Measurements from ENCODE around the gene CAPZA1. TPM values are rescaled to one million over a fixed set of nuclear protein-coding genes. Genes with fewer than 3 reads are reported as not detected.

Gene CAPZA1
- total RNA-seq, 2 experiments from 2014 or later, result 234 TPM

- no peaks in the 10 kb centered on the region for H3K36me3 ChIP-seq (ENCODE audit: insufficient read depth, low read length)
- H3K79me2 ChIP-seq (ENCODE audit: insufficient read depth, low read depth, low read length), result no peaks in the 10 kb centered on the region
- intact Hi-C loops (cut with micrococcal nuclease; ENCODE audit: unreplicated experiment), result loop anchor here (2.0 kb wide), 1 partner anchor 238 kb away; no protein-coding TSS in a partner anchor
- H2AFZ ChIP-seq (ENCODE audit: low read length), result peak overlapping the region; percentile 51
- H4K20me1 ChIP-seq (ENCODE audit: insufficient read depth, low read length), result no peaks in the 10 kb centered on the region
- DNase-seq (ENCODE audit: low spot score), result no peak
- no peaks in the 10 kb centered on the region for H3K9me2 ChIP-seq (ENCODE audit: insufficient read depth, low read length)
- H3K4me1 ChIP-seq (ENCODE audit: insufficient read depth, low read length, poor library complexity, severe bottlenecking), result peaks cover 57% of the 10 kb centered on the region
- no TSS peak for BruUV-seq (replicated peaks)
- peak overlapping the region; percentile 61 for H3K4me3 ChIP-seq (ENCODE audit: low read depth, low read length, poor library complexity, severe bottlenecking)
- ChIA-PET POLR2A (interaction anchor here (0.6 to 1.6 kb wide), 6 partner anchors 10 to 323 kb away, joined by 3 to 9 read pairs (median 4); partner anchors contain the start of genes PPM1J and ST7L), CTCF (ENCODE audit: unreplicated experiment) (interaction anchor here (0.5 to 1.5 kb wide), 3 partner anchors 10 to 32 kb away, joined by 5 read pairs; partner anchors contain the start of genes MOV10 and PPM1J)
- H3K27ac ChIP-seq (ENCODE audit: low read depth, low read length, poor library complexity, severe bottlenecking), result peak overlapping the region; percentile 51
- peak overlapping the region; percentile 76 for H3K4me2 ChIP-seq (ENCODE audit: low read length)
- no peak for TF ChIP-seq EZH2phosphoT487 (IDR thresholded peaks at IDR 0.05; ENCODE audit: borderline replicate concordance, low read depth, low read length)
- TF ChIP-seq, protein P1, sequence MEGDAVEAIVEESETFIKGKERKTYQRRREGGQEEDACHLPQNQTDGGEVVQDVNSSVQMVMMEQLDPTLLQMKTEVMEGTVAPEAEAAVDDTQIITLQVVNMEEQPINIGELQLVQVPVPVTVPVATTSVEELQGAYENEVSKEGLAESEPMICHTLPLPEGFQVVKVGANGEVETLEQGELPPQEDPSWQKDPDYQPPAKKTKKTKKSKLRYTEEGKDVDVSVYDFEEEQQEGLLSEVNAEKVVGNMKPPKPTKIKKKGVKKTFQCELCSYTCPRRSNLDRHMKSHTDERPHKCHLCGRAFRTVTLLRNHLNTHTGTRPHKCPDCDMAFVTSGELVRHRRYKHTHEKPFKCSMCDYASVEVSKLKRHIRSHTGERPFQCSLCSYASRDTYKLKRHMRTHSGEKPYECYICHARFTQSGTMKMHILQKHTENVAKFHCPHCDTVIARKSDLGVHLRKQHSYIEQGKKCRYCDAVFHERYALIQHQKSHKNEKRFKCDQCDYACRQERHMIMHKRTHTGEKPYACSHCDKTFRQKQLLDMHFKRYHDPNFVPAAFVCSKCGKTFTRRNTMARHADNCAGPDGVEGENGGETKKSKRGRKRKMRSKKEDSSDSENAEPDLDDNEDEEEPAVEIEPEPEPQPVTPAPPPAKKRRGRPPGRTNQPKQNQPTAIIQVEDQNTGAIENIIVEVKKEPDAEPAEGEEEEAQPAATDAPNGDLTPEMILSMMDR (conservative IDR thresholded peaks at IDR 0.05; ENCODE audit: low read length), result no peak
- no peaks in the 10 kb centered on the region for H3K9me3 ChIP-seq (ENCODE audit: low read length)
Observed at GRCh38 chr1:112704391-112704933, 84.8 kb downstream of the CAPZA1 start.

- Histone ChIP-seq H3K79me2 (ENCODE audit: insufficient read depth, low read depth, low read length) (no peaks in the 10 kb centered on the region), H3K4me1 (ENCODE audit: insufficient read depth, low read length, poor library complexity, severe bottlenecking) (peaks cover 50% of the 10 kb centered on the region), H3K27ac (ENCODE audit: low read depth, low read length, poor library complexity, severe bottlenecking) (peak overlapping the region; percentile 51), H2AFZ (ENCODE audit: low read length) (peak overlapping the region; percentile 51), H4K20me1 (ENCODE audit: insufficient read depth, low read length) (no peaks in the 10 kb centered on the region), H3K9me2 (ENCODE audit: insufficient read depth, low read length) (no peaks in the 10 kb centered on the region), H3K4me3 (ENCODE audit: low read depth, low read length, poor library complexity, severe bottlenecking) (peak overlapping the region; percentile 61), H3K9me3 (ENCODE audit: low read length) (no peaks in the 10 kb centered on the region), H3K4me2 (ENCODE audit: low read length) (peak overlapping the region; percentile 76), H3K36me3 (ENCODE audit: insufficient read depth, low read length) (no peaks in the 10 kb centered on the region)
- BruUV-seq (replicated peaks), result no TSS peak
- CTCF ChIA-PET (ENCODE audit: unreplicated experiment), result interaction anchor here (1.2 to 1.5 kb wide), 2 partner anchors 10 to 33 kb away, joined by 5 read pairs; partner anchors contain the start of gene PPM1J
- POLR2A ChIA-PET, result interaction anchor here (0.5 to 1.6 kb wide), 5 partner anchors 30 to 1577 kb away, joined by 3 to 9 read pairs (median 4); partner anchors contain the start of gene ST7L
- intact Hi-C loops (cut with micrococcal nuclease; ENCODE audit: unreplicated experiment), result loop anchor here (2.0 kb wide), 1 partner anchor 238 kb away; no protein-coding TSS in a partner anchor
- TF ChIP-seq, protein P1 (conservative IDR thresholded peaks at IDR 0.05; ENCODE audit: low read length), result no peak
- no peak for TF ChIP-seq EZH2phosphoT487 (IDR thresholded peaks at IDR 0.05; ENCODE audit: borderline replicate concordance, low read depth, low read length)
- DNase-seq (ENCODE audit: low spot score), result peak; percentile 80
Observed at GRCh38 chr1:112704934-112705627, 85.4 kb downstream of the CAPZA1 start.

Measured in OCI-LY7 (cell line).